Muscle layer of colon (tissue), 2 donors: Measurements from ENCODE around the gene SPAG6.

Source experiments
- H3K27ac ChIP-seq: one replicate; pipeline ENCODE4 v1.7.0; 2013; ENCODE audit warnings: low read depth, mild to moderate bottlenecking, low read length, moderate library complexity
- H3K27me3 ChIP-seq, 2 donors: one replicate each; pipeline ENCODE4 v1.7.0; 2013; ENCODE audit warnings: low read length in 2 of 2, mild to moderate bottlenecking in 2 of 2; ENCODE audit not compliant: insufficient read depth in 2 of 2, control insufficient read depth in 1 of 2
- H3K36me3 ChIP-seq: one replicate; pipeline ENCODE4 v1.7.0; 2013; ENCODE audit warnings: mild to moderate bottlenecking, low read length; ENCODE audit not compliant: insufficient read depth
- H3K4me1 ChIP-seq: one replicate; pipeline ENCODE4 v1.7.0; 2013; ENCODE audit warnings: mild to moderate bottlenecking, low read length; ENCODE audit not compliant: insufficient read depth
- H3K4me3 ChIP-seq, 2 donors: one replicate each; pipeline ENCODE4 v1.7.0; 2013; ENCODE audit warnings: low read length in 2 of 2, low read depth in 1 of 2, mild to moderate bottlenecking in 1 of 2, moderate library complexity in 1 of 2
- H3K9ac ChIP-seq: one replicate; pipeline ENCODE4 v1.7.0; 2013; ENCODE audit warnings: low read length
- H3K9me3 ChIP-seq: one replicate; pipeline ENCODE4 v1.7.0; 2013; ENCODE audit warnings: mild to moderate bottlenecking, low read length
- donor health status: abdominal sarcoma.
- donor health status: Adenocarcinoma of cecum.

The SPAG6 gene

DNA sequence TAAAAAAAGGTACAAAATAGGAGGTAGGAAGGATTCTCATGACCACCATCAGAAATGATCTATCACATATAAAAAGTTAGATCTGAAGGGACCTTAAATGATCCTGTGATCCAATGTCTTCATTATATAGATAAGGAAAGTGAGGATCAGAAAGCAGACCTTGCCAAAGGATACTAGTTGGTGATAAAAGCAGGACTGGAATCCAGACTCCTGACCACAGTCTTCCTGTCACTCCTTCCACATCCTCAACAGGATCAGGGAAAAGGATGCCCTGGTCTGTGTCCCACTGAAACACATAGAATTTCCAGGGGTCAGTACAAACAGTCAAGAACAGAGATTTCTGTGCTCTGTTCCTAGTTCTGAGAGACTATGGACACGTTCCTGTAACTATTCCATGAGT, 97.2 kb downstream of the SPAG6 start:
- Histone ChIP-seq H3K27me3 (no peaks in the 10 kb centered on the region), H3K9ac (no peak overlapping the region), H3K4me1 (peaks cover 12% of the 10 kb centered on the region), H3K4me3 (no peak overlapping the region), H3K27ac (no peak overlapping the region), H3K36me3 (no peaks in the 10 kb centered on the region), H3K9me3 (no peaks in the 10 kb centered on the region)

DNA sequence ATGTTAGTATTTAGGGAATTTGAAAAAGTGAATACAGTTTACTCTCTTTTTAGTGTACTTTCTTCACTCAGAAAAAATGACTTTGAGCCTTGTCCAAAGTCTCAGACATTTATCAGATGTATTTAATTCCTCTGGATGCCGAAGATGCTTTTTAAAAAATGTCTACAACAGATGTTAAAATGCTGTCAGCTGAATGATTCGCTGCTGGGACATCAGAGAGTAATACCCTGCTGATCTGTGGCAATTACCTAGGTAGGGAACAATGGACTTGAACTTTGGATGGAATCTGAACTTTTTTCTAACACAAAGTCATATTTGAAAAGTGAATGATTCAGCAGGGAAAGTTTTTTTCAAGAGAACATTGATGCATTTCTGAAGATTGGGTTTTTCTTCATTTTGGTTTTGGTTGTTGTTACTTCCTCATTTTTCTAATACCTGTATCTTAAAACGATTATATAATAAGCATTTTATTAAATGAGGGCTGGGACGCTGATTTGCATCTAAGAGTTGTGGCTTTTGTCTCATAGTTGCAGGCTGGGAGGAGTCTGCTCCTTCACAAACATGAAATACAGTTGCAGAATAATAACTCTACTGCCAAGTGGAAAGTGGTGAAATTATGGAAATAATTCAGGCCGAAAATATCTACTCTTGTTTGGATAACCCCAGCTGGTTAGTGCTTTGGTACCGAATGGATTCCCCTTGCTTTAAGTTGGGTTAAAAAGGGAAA, 98.0 kb downstream of the SPAG6 start:
- Histone ChIP-seq H3K9me3 (no peaks in the 10 kb centered on the region), H3K36me3 (no peaks in the 10 kb centered on the region), H3K9ac (no peak overlapping the region), H3K4me1 (peaks cover 7% of the 10 kb centered on the region), H3K27me3 (no peaks in the 10 kb centered on the region), H3K4me3 (no peak overlapping the region), H3K27ac (no peak overlapping the region)

- no peak overlapping the region for H3K27ac ChIP-seq
- no peaks in the 10 kb centered on the region for H3K27me3 ChIP-seq
- H3K9ac ChIP-seq = no peak overlapping the region
- no peak overlapping the region for H3K4me3 ChIP-seq
- no peaks in the 10 kb centered on the region for H3K4me1 ChIP-seq
- no peaks in the 10 kb centered on the region for H3K9me3 ChIP-seq
- H3K36me3 ChIP-seq = no peaks in the 10 kb centered on the region
Observed at GRCh38 chr10:22444219-22444788, 99.0 kb downstream of the SPAG6 start.

DNA sequence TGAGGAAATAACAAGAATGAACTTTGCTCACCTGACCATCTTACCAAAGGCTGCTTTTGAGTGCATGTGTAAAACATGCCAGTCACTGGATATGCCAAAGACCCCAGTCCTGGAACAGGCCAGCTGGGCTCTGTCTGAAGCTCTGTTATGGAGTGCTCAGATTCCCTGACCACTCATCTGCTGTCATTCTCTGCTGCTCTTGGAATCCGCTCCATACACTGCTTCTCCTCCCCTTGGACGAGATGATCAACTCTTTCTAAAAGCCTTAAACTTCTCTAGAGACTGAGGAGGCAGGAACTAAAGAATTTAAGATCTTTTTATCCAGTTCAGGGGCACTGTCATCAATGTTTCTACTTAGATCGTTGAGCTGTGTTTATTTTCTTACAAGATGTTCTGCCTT, 100.2 kb downstream of the SPAG6 start:
- Histone ChIP-seq H3K4me1 (no peaks in the 10 kb centered on the region), H3K36me3 (no peaks in the 10 kb centered on the region), H3K9me3 (no peaks in the 10 kb centered on the region), H3K4me3 (no peak overlapping the region), H3K9ac (no peak overlapping the region), H3K27ac (no peak overlapping the region), H3K27me3 (no peaks in the 10 kb centered on the region)

DNA sequence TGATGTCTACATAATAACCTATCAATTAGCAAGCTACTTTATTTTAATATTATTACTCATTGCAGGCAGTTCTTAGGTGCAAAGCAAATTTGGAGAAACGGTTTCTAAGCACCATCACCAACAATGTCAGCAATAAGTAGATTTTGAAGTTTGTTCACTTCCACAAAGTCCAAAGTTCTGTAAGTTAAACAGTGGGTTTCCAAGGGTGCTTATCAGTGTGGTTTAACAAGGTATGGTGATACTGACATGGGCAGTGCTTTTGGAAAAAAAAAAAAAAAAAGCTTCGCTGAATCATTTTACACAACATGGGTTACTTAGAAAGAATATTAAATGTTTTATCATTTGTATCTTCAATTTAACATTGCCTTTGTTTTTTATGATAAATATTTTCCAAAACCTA, 101.8 kb downstream of the SPAG6 start:
- no peaks in the 10 kb centered on the region for H3K9me3 ChIP-seq
- H3K4me3 ChIP-seq = no peak overlapping the region
- H3K27me3 ChIP-seq = no peaks in the 10 kb centered on the region
- H3K27ac ChIP-seq = no peak overlapping the region
- no peaks in the 10 kb centered on the region for H3K36me3 ChIP-seq
- H3K4me1 ChIP-seq = no peaks in the 10 kb centered on the region
- H3K9ac ChIP-seq = no peak overlapping the region

GRCh38 chr10:22451346-22451745, 106.0 kb downstream of the SPAG6 start:
- H3K9me3 ChIP-seq = no peaks in the 10 kb centered on the region
- no peaks in the 10 kb centered on the region for H3K4me1 ChIP-seq
- no peak overlapping the region for H3K27ac ChIP-seq
- H3K36me3 ChIP-seq = no peaks in the 10 kb centered on the region
- no peak overlapping the region for H3K4me3 ChIP-seq
- no peaks in the 10 kb centered on the region for H3K27me3 ChIP-seq
- H3K9ac ChIP-seq = no peak overlapping the region

DNA sequence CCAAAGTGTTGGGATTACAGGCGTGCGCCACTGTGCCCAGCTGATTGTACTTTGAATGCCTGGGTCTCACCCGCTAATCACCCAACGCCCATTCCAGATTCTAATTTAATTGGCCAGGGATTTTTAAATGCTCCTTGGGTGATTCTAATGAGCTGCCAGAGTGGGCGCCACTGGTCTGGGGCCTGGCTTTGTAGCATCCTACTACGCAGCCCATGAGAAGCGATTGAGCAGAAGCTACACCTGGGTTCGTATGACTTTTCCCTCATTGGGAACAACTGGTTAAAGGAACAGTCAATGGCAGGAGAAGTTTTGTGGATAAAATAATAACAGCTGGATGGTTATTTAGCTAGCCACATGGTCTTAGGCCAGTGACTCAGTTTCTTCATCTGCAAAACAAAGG, 108.0 kb downstream of the SPAG6 start:
- Histone ChIP-seq H3K27me3 (no peaks in the 10 kb centered on the region), H3K9ac (no peak overlapping the region), H3K4me3 (no peak overlapping the region), H3K27ac (no peak overlapping the region), H3K4me1 (no peaks in the 10 kb centered on the region), H3K9me3 (no peaks in the 10 kb centered on the region), H3K36me3 (no peaks in the 10 kb centered on the region)

- Histone ChIP-seq H3K9me3 (no peaks in the 10 kb centered on the region), H3K4me3 (no peak overlapping the region), H3K27ac (no peak overlapping the region), H3K36me3 (no peaks in the 10 kb centered on the region), H3K9ac (no peak overlapping the region), H3K4me1 (no peaks in the 10 kb centered on the region), H3K27me3 (no peaks in the 10 kb centered on the region)
Observed at GRCh38 chr10:22453948-22454591, 108.8 kb downstream of the SPAG6 start.

GRCh38 chr10:22454634-22455033, 109.3 kb downstream of the SPAG6 start:
- Histone ChIP-seq H3K4me1 (no peaks in the 10 kb centered on the region), H3K27me3 (no peaks in the 10 kb centered on the region), H3K9ac (no peak overlapping the region), H3K4me3 (no peak overlapping the region), H3K36me3 (no peaks in the 10 kb centered on the region), H3K27ac (no peak overlapping the region), H3K9me3 (no peaks in the 10 kb centered on the region)

GRCh38 chr10:22455068-22455857, 110.0 kb downstream of the SPAG6 start:
- H3K27ac ChIP-seq = no peak overlapping the region
- no peaks in the 10 kb centered on the region for H3K9me3 ChIP-seq
- H3K4me3 ChIP-seq = no peak overlapping the region
- H3K36me3 ChIP-seq = no peaks in the 10 kb centered on the region
- H3K9ac ChIP-seq = no peak overlapping the region
- no peaks in the 10 kb centered on the region for H3K4me1 ChIP-seq
- H3K27me3 ChIP-seq = no peaks in the 10 kb centered on the region

GRCh38 chr10:22456486-22456885, 111.2 kb downstream of the SPAG6 start:
- Histone ChIP-seq H3K36me3 (no peaks in the 10 kb centered on the region), H3K27ac (no peak overlapping the region), H3K9ac (no peak overlapping the region), H3K27me3 (no peaks in the 10 kb centered on the region), H3K9me3 (no peaks in the 10 kb centered on the region), H3K4me1 (no peaks in the 10 kb centered on the region), H3K4me3 (no peak overlapping the region)
